GM23338 (cell line): ENCODE data around the gene IGSF9B. TPM values are rescaled to one million over a fixed set of nuclear protein-coding genes. Genes with fewer than 3 reads are reported as not detected.

Experiments
- ATAC-seq: fragments of 200-7000 bp; cut with Tn5 transposase; 3 replicates; pipeline ENCODE4 v1.9.1; 2020
- DNase-seq: peaks from one replicate; pipeline ENCODE4 v3.0.0-alpha.2; 2015; ENCODE audit warnings: low spot score
- H2AFZ ChIP-seq: fragments of 200-600 bp; sonication (generic); 2 replicates; pipeline ENCODE4 v1.8.0; 2016; ENCODE audit warnings: antibody characterized with exemption, mild to moderate bottlenecking, moderate library complexity
- H3F3A ChIP-seq: fragments of 200-600 bp; sonication (generic); replicated peaks from 2 replicates; pipeline ENCODE4 v1.8.0; 2017; ENCODE audit warnings: antibody characterized with exemption, mixed run types, low read depth
- H3K27ac ChIP-seq: fragments of 200-600 bp; sonication (generic); 2 replicates; pipeline ENCODE4 v1.6.1; 2016; ENCODE audit warnings: low read depth
- H3K27me3 ChIP-seq: fragments of 200-600 bp; sonication (generic); 2 replicates; pipeline ENCODE4 v1.8.0; 2016; ENCODE audit warnings: mild to moderate bottlenecking, mixed run types, moderate library complexity; ENCODE audit not compliant: insufficient read depth
- H3K36me3 ChIP-seq: fragments of 200-600 bp; sonication (generic); 2 replicates; pipeline ENCODE4 v1.8.0; 2016; ENCODE audit warnings: mild to moderate bottlenecking; ENCODE audit not compliant: insufficient read depth
- H3K4me1 ChIP-seq: fragments of 200-600 bp; sonication (generic); 2 replicates; pipeline ENCODE4 v1.8.0; 2016; ENCODE audit warnings: mild to moderate bottlenecking, moderate library complexity; ENCODE audit not compliant: insufficient read depth
- H3K4me2 ChIP-seq: fragments of 200-600 bp; sonication (generic); 2 replicates; pipeline ENCODE4 v1.7.1; 2017; ENCODE audit warnings: mixed run types
- H3K4me3 ChIP-seq: fragments of 200-600 bp; sonication (generic); 2 replicates; pipeline ENCODE4 v1.6.1; 2016; ENCODE audit warnings: mixed run types
- H3K79me2 ChIP-seq: fragments of 200-600 bp; sonication (generic); replicated peaks from 2 replicates; pipeline ENCODE4 v1.8.0; 2017; ENCODE audit warnings: mild to moderate bottlenecking; ENCODE audit not compliant: insufficient read depth
- H3K9me2 ChIP-seq: fragments of 200-600 bp; sonication (generic); 2 replicates; pipeline ENCODE4 v1.8.0; 2017; ENCODE audit not compliant: insufficient read depth
- H4K20me1 ChIP-seq: fragments of 200-600 bp; sonication (generic); replicated peaks from 2 replicates; pipeline ENCODE4 v1.8.0; 2017; ENCODE audit warnings: mild to moderate bottlenecking; ENCODE audit not compliant: insufficient read depth
- H3K27ac Mint-ChIP-seq: 2 replicates; pipeline ENCODE4 v1.8.0; 2020; ENCODE audit warnings: inconsistent platforms, mild to moderate bottlenecking, moderate library complexity, mixed read lengths
- H3K27me3 Mint-ChIP-seq: 3 replicates; pipeline ENCODE4 v1.8.0; 2022; ENCODE audit warnings: low read depth, mild to moderate bottlenecking, moderate library complexity, mixed read lengths, inconsistent platforms; ENCODE audit not compliant: insufficient read depth, poor library complexity
- H3K36me3 Mint-ChIP-seq: 3 replicates; pipeline ENCODE4 v1.8.0; 2021; ENCODE audit warnings: low read depth, mild to moderate bottlenecking, inconsistent platforms, moderate library complexity, mixed read lengths
- H3K4me1 Mint-ChIP-seq: 3 replicates; pipeline ENCODE4 v1.8.0; 2020; ENCODE audit warnings: mild to moderate bottlenecking, inconsistent platforms, mixed read lengths
- H3K4me3 Mint-ChIP-seq: 3 replicates; pipeline ENCODE4 v1.8.0; 2021; ENCODE audit warnings: moderate library complexity, mild to moderate bottlenecking, inconsistent platforms, mixed read lengths
- H3K9me3 Mint-ChIP-seq: 3 replicates; pipeline ENCODE4 v1.8.0; 2020; ENCODE audit warnings: moderate library complexity, mild to moderate bottlenecking, inconsistent platforms, mixed read lengths
- CREB1 ChIP-seq: fragments of 250-450 bp; sonication (Bioruptor Pico); IDR thresholded peaks from 2 replicates; pipeline ENCODE4 v1.5.0; 2020; ENCODE audit warnings: low read depth, mild to moderate bottlenecking, moderate library complexity
- ETS1 ChIP-seq: IDR thresholded peaks from 2 replicates; pipeline ENCODE4 v1.6.1; 2016; ENCODE audit warnings: antibody characterized with exemption
- EZH2 ChIP-seq: fragments of 200-600 bp; sonication (generic); IDR thresholded peaks from one replicate; pipeline ENCODE4 v1.8.0; 2017; ENCODE audit warnings: antibody characterized with exemption, mild to moderate bottlenecking, low read depth; ENCODE audit not compliant: unreplicated experiment
- EZH2phosphoT487 ChIP-seq: fragments of 200-600 bp; sonication (generic); IDR thresholded peaks from one replicate; pipeline ENCODE4 v1.8.1; 2018; ENCODE audit warnings: antibody characterized with exemption; ENCODE audit not compliant: unreplicated experiment
- JUNB ChIP-seq: IDR thresholded peaks from one replicate; pipeline ENCODE4 v1.6.1; 2016; ENCODE audit warnings: antibody characterized with exemption; ENCODE audit not compliant: unreplicated experiment
- NANOG ChIP-seq: IDR thresholded peaks from 2 replicates; pipeline ENCODE4 v1.6.1; 2016; ENCODE audit warnings: antibody characterized with exemption, borderline replicate concordance
- POLR2AphosphoS5 ChIP-seq: IDR thresholded peaks from 2 replicates; pipeline ENCODE4 v1.6.1; 2016; ENCODE audit warnings: antibody characterized with exemption, low read depth
- REST ChIP-seq: IDR thresholded peaks from one replicate; pipeline ENCODE4 v1.6.1; 2018; ENCODE audit warnings: antibody characterized with exemption; ENCODE audit not compliant: unreplicated experiment
- STAT1 ChIP-seq: IDR thresholded peaks from one replicate; pipeline ENCODE4 v1.6.1; 2016; ENCODE audit warnings: antibody characterized with exemption; ENCODE audit not compliant: unreplicated experiment
- ZNF114 ChIP-seq: fragments of 250-450 bp; sonication (Bioruptor Pico); IDR thresholded peaks from 2 replicates; pipeline ENCODE4 v1.5.0; 2020; ENCODE audit warnings: mild to moderate bottlenecking, moderate library complexity
- ZNF331 ChIP-seq: fragments of 250-450 bp; sonication (Bioruptor Pico); IDR thresholded peaks from 2 replicates; pipeline ENCODE4 v1.5.0; 2020; ENCODE audit warnings: low read depth, mild to moderate bottlenecking, moderate library complexity
- ZNF462 ChIP-seq: fragments of 250-450 bp; sonication (Bioruptor Pico); IDR thresholded peaks from 2 replicates; pipeline ENCODE4 v1.5.0; 2020; ENCODE audit warnings: mild to moderate bottlenecking, moderate library complexity
- polyA plus RNA-seq: library from polyadenylated mRNA; unstranded; fragments of >200 nt; fragmentation: Nextera tagmentation; extraction: Ambion mirVana; gene quantifications from 2 replicates; pipeline ENCODE4 v1.2.1, GENCODE V29; 2016
- total RNA-seq: library from RNA; depleted of rRNA; stranded (reverse); fragments of >200 nt; shearing (Covaris generic); gene quantifications from 2 replicates; pipeline ENCODE4 v1.2.3, GENCODE V29; 2014
- TF ChIP-seq, protein P1 (sequence below), 2 experiments: fragments of 200-600 bp in 1 of 2; sonication (generic) in 1 of 2; conservative IDR thresholded peaks; 2 replicates each; pipeline versions ENCODE4 v1.5.1 to v1.6.1; 2016 to 2017; ENCODE audit warnings: antibody characterized with exemption in 2 of 2, low read depth in 2 of 2, mild to moderate bottlenecking in 2 of 2, moderate library complexity in 1 of 2

Gene IGSF9B
- total and polyA plus RNA-seq, 2 experiments from 2014 or later = 8.7 to 51.2 TPM

DNA sequence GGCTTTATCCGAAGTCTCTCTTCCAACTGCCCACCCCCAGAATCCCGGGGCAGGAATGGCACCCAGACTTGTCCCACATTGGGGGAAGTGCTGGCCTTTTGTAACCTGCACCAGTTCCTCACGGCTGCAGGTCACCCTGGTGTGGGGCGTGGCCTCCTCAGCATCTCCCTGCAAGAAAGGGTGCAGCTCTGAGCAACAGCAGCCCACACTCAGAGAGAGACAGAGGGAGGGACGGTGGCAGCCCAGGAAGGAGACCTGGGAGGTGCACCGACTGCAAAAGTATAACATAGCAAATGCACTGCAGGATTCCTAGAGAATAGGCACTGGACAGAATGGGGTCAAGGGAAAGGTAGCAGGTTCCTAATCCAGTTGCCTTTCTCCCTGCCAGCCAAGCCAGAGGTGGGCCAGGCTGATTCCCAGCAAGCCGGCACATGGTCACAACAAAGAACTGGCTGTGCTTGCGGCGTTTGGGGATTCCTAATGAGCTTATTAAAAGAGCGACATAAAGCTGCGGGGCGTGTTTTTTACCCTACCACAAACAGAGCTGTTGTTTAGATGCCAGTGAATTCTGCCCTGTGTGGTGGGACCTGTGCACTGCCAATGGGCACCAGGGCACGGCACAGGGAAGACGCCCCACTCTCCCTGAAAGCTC is 18.2 kb upstream of the IGSF9B start:
- Mint-ChIP-seq H3K4me3 (no peak overlapping the region), H3K4me1 (no peaks in the 10 kb centered on the region), H3K27me3 (peaks cover 5% of the 10 kb centered on the region), H3K27ac (no peak overlapping the region), H3K9me3 (no peaks in the 10 kb centered on the region), H3K36me3 (no peaks in the 10 kb centered on the region)
- DNase-seq (no peak), ATAC-seq (no peak; the same call in 2 of the 3 replicates)
- Histone ChIP-seq H2AFZ (no peak overlapping the region), H3K27ac (no peak overlapping the region), H3K9me2 (no peaks in the 10 kb centered on the region), H3K4me1 (no peaks in the 10 kb centered on the region), H4K20me1 (no peaks in the 10 kb centered on the region), H3K36me3 (no peaks in the 10 kb centered on the region), H3K79me2 (no peaks in the 10 kb centered on the region), H3K4me3 (no peak overlapping the region), H3K4me2 (no peak overlapping the region), H3F3A (no peaks in the 10 kb centered on the region), H3K27me3 (no peaks in the 10 kb centered on the region)
- TF ChIP-seq, protein P1, sequence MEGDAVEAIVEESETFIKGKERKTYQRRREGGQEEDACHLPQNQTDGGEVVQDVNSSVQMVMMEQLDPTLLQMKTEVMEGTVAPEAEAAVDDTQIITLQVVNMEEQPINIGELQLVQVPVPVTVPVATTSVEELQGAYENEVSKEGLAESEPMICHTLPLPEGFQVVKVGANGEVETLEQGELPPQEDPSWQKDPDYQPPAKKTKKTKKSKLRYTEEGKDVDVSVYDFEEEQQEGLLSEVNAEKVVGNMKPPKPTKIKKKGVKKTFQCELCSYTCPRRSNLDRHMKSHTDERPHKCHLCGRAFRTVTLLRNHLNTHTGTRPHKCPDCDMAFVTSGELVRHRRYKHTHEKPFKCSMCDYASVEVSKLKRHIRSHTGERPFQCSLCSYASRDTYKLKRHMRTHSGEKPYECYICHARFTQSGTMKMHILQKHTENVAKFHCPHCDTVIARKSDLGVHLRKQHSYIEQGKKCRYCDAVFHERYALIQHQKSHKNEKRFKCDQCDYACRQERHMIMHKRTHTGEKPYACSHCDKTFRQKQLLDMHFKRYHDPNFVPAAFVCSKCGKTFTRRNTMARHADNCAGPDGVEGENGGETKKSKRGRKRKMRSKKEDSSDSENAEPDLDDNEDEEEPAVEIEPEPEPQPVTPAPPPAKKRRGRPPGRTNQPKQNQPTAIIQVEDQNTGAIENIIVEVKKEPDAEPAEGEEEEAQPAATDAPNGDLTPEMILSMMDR (conservative IDR thresholded peaks at IDR 0.05; ENCODE audit: low read depth in 2 of 2) = no peak
- TF ChIP-seq POLR2AphosphoS5 (no peak), ZNF331 (CRISPR knock-in tag) (no peak), NANOG (no peak), CREB1 (CRISPR knock-in tag) (no peak), ZNF114 (CRISPR knock-in tag) (no peak), ETS1 (no peak), JUNB (no peak), EZH2phosphoT487 (no peak), EZH2 (no peak), ZNF462 (no peak), REST (no peak), STAT1 (no peak)
